CD14-positive monocyte (primary cell): ENCODE measurements around the gene NAB1. TPM values are rescaled to one million over a fixed set of nuclear protein-coding genes. Genes with fewer than 3 reads are reported as not detected.

Experiments
- DNase-seq, 3 donors: peaks; one replicate each; pipeline ENCODE4 v3.0.0-alpha.2; 2011 to 2022
- H2AFZ ChIP-seq: 2 replicates; pipeline ENCODE4 v1.6.0; 2012; ENCODE audit warnings: mild to moderate bottlenecking, low read depth, low read length, inconsistent platforms; ENCODE audit not compliant: insufficient read depth, poor library complexity, severe bottlenecking
- H3K27ac ChIP-seq, 2 donors: 1 replicate in 1 of 2; 2 replicates in 1 of 2; pipeline ENCODE4 v1.5.1; 2012 to 2013; ENCODE audit warnings: low read length in 2 of 2, control low read depth in 1 of 2, inconsistent platforms in 1 of 2, low read depth in 1 of 2, mild to moderate bottlenecking in 1 of 2
- H3K27me3 ChIP-seq, 2 donors: one replicate each; pipeline versions ENCODE4 v1.6.0 to v1.6.1; 2011 to 2013; ENCODE audit warnings: low read length in 2 of 2; ENCODE audit not compliant: control insufficient read depth in 2 of 2, insufficient read depth in 2 of 2
- H3K36me3 ChIP-seq, 2 donors: replicated peaks in 1 of 2; 1 replicate in 1 of 2; 2 replicates in 1 of 2; pipeline versions ENCODE4 v1.5.1 to v1.6.1; 2012 to 2013; ENCODE audit warnings: low read length in 2 of 2, control low read depth in 1 of 2, inconsistent platforms in 1 of 2, mild to moderate bottlenecking in 1 of 2; ENCODE audit not compliant: insufficient read depth in 2 of 2, control insufficient read depth in 1 of 2
- H3K4me1 ChIP-seq, 2 donors: 1 replicate in 1 of 2; 2 replicates in 1 of 2; pipeline versions ENCODE4 v1.5.1 to v1.6.1; 2012 to 2013; ENCODE audit warnings: low read length in 2 of 2, control low read depth in 1 of 2, inconsistent platforms in 1 of 2, mild to moderate bottlenecking in 1 of 2, moderate library complexity in 1 of 2; ENCODE audit not compliant: insufficient read depth in 2 of 2, control insufficient read depth in 1 of 2
- H3K4me2 ChIP-seq: replicated peaks from 2 replicates; pipeline ENCODE3; 2012; ENCODE audit warnings: low read length, moderate library complexity, mild to moderate bottlenecking; ENCODE audit not compliant: poor library complexity, severe bottlenecking; ENCODE audit errors: extremely low read depth
- H3K4me3 ChIP-seq, 3 experiments: fragments of 200-600 bp in 1 of 3; sonication (generic) in 1 of 3; replicated peaks in 1 of 3; 1 replicate in 2 of 3; 2 replicates in 1 of 3; pipeline ENCODE4 v1.5.1; 2011 to 2013; ENCODE audit warnings: low read length in 3 of 3, mild to moderate bottlenecking in 3 of 3, control low read depth in 2 of 3, low read depth in 2 of 3, inconsistent platforms in 1 of 3, moderate library complexity in 1 of 3
- H3K79me2 ChIP-seq: 2 replicates; pipeline ENCODE4 v1.6.0; 2012; ENCODE audit warnings: mild to moderate bottlenecking, control low read depth, inconsistent platforms, low read length, moderate library complexity; ENCODE audit not compliant: insufficient read depth
- H3K9ac ChIP-seq: 2 replicates; pipeline ENCODE4 v1.6.0; 2017; ENCODE audit warnings: low read length, mild to moderate bottlenecking; ENCODE audit not compliant: insufficient read depth, poor library complexity, severe bottlenecking
- H3K9me3 ChIP-seq, 2 donors: replicated peaks in 1 of 2; 1 replicate in 1 of 2; 2 replicates in 1 of 2; pipeline versions ENCODE4 v1.5.1 to v1.6.1; 2012 to 2013; ENCODE audit warnings: low read length in 2 of 2, control low read depth in 1 of 2; ENCODE audit not compliant: control insufficient read depth in 1 of 2, insufficient read depth in 1 of 2
- H4K20me1 ChIP-seq: 2 replicates; pipeline ENCODE4 v1.6.0; 2012; ENCODE audit warnings: mild to moderate bottlenecking, low read length, control low read depth, moderate library complexity; ENCODE audit not compliant: insufficient read depth
- H3K27ac Mint-ChIP-seq, 7 donors: one replicate each; pipeline ENCODE4 v1.8.0; 2020; ENCODE audit warnings: mild to moderate bottlenecking in 7 of 7, mixed read lengths in 7 of 7, moderate library complexity in 6 of 7, inconsistent platforms in 2 of 7
- H3K27me3 Mint-ChIP-seq, 3 donors: one replicate each; pipeline ENCODE4 v1.8.0; 2021 to 2022; ENCODE audit warnings: low read depth in 3 of 3, mild to moderate bottlenecking in 3 of 3, mixed read lengths in 3 of 3, moderate library complexity in 3 of 3, inconsistent platforms in 1 of 3
- H3K36me3 Mint-ChIP-seq, 2 donors: one replicate each; pipeline ENCODE4 v1.8.0; 2020; ENCODE audit warnings: mixed read lengths in 2 of 2, inconsistent platforms in 1 of 2, mild to moderate bottlenecking in 1 of 2
- H3K4me1 Mint-ChIP-seq: one replicate; pipeline ENCODE4 v1.8.0; 2020; ENCODE audit warnings: mild to moderate bottlenecking, mixed read lengths
- H3K4me3 Mint-ChIP-seq, 2 donors: one replicate each; pipeline ENCODE4 v1.8.0; 2020; ENCODE audit warnings: mild to moderate bottlenecking in 2 of 2, mixed read lengths in 2 of 2, moderate library complexity in 1 of 2
- H3K9me3 Mint-ChIP-seq, 7 donors: one replicate each; pipeline ENCODE4 v1.8.0; 2020 to 2022; ENCODE audit warnings: mixed read lengths in 7 of 7, mild to moderate bottlenecking in 6 of 7, moderate library complexity in 6 of 7, inconsistent platforms in 2 of 7
- CTCF ChIP-seq: fragments of 200-600 bp; IDR thresholded peaks from one replicate; pipeline ENCODE4 v1.8.0; 2022; ENCODE audit warnings: antibody characterized with exemption, mild to moderate bottlenecking
- WGBS: methylation state at CpG from one replicate; pipeline ENCODE4 v1.1.5; 2013; ENCODE audit warnings: missing lambda C conversion rate; ENCODE audit not compliant: insufficient coverage; 5-methylcytosine and 5-hydroxymethylcytosine counted together
- intact Hi-C, 2 donors: fragments of 100-400 bp; cut with micrococcal nuclease; formaldehyde crosslinking; loops; one replicate each; pipeline versions ENCODE4 v1.15.0 to v1.15.1; 2023
- polyA plus RNA-seq, 3 donors: library from polyadenylated mRNA; depleted of rRNA in 1 of 3; unstranded in 2 of 3; stranded (reverse) in 1 of 3; fragments of 300-500 nt in 2 of 3; fragments of >200 nt in 1 of 3; fragmentation: Illumina TruSeq in 2 of 3; gene quantifications; 1 replicate in 2 of 3; 2 replicates in 1 of 3; pipeline ENCODE4 v1.2.3, GENCODE V29; 2012 to 2021

The NAB1 gene
- polyA plus RNA-seq, 3 donors, result 2.9 to 15.5 (median 3.1) TPM

- TF ChIP-seq CTCF, result no peak
- no peak overlapping the region for H3K9ac ChIP-seq
- H3K4me2 ChIP-seq, result no peak overlapping the region
Measured at GRCh38 chr2:190718652-190719526, 70.0 kb downstream of the NAB1 start.

GRCh38 chr2:190720276-190720675 is 71.4 kb downstream of the NAB1 start:
- Histone ChIP-seq H3K4me3 (no peak overlapping the region), H3K36me3 (no peaks in the 10 kb centered on the region), H2AFZ (no peak overlapping the region), H3K79me2 (no peaks in the 10 kb centered on the region), H3K4me1 (no peaks in the 10 kb centered on the region), H3K4me2 (no peak overlapping the region), H3K9me3 (no peaks in the 10 kb centered on the region), H4K20me1 (no peaks in the 10 kb centered on the region), H3K27ac (no peak overlapping the region), H3K9ac (no peak overlapping the region), H3K27me3 (no peaks in the 10 kb centered on the region)
- no peak overlapping the region for H3K4me3 Mint-ChIP-seq
- H3K27me3 Mint-ChIP-seq, result peaks cover 0 to 2% (median 2%) of the 10 kb centered on the region in 3 donors
- no peak for TF ChIP-seq CTCF
- no peaks in the 10 kb centered on the region for H3K4me1 Mint-ChIP-seq
- WGBS, result 78% methylated on average over 5 of the region's 6 CpGs
- intact Hi-C loops, result no loop called here
- no peaks in the 10 kb centered on the region for H3K36me3 Mint-ChIP-seq
- no peak for DNase-seq
- H3K27ac Mint-ChIP-seq, result no peak overlapping the region
- H3K9me3 Mint-ChIP-seq, result peaks cover 0 to 4% (median 2%) of the 10 kb centered on the region in 7 donors

More at GRCh38 chr2:190718652-190719526, 70.0 kb downstream of the NAB1 start:
- DNase-seq, result peak in 1 of 3 donors; percentile 50
- 90% methylated on average over 4 of the region's 7 CpGs for whole genome bisulfite sequencing
- Histone ChIP-seq H3K27ac (no peak overlapping the region), H3K36me3 (no peaks in the 10 kb centered on the region), H3K27me3 (no peaks in the 10 kb centered on the region), H3K79me2 (no peaks in the 10 kb centered on the region), H3K4me3 (no peak overlapping the region), H3K4me1 (no peaks in the 10 kb centered on the region), H3K9me3 (no peaks in the 10 kb centered on the region), H4K20me1 (no peaks in the 10 kb centered on the region), H2AFZ (no peak overlapping the region)
- Mint-ChIP-seq H3K27ac (no peak overlapping the region), H3K27me3 (peaks cover 0 to 2% (median 2%) of the 10 kb centered on the region in 3 donors), H3K9me3 (peaks cover 0 to 4% (median 2%) of the 10 kb centered on the region in 7 donors), H3K4me3 (no peak overlapping the region), H3K4me1 (no peaks in the 10 kb centered on the region), H3K36me3 (no peaks in the 10 kb centered on the region)
- intact Hi-C loops, result no loop called here
